PC-9 (cell line): Measurements from ENCODE around the gene THBS3. TPM values are rescaled to one million over a fixed set of nuclear protein-coding genes. Genes with fewer than 3 reads are reported as not detected.

ENCODE experiments used
- BruUV-seq: library from RNA; stranded (reverse); fragments of 400-500 nt; replicated peaks from 2 replicates; lab custom pipeline; 2021; lab: Mats Ljungman, UMichigan
- CTCF ChIA-PET: fragments of 300-600 bp; sonication (Branson Sonifier 250); formaldehyde crosslinking; loops from one replicate; lab custom pipeline; 2022; ENCODE audit warnings: antibody characterized with exemption; lab: Charles Lee
- POLR2A ChIA-PET: fragments of 300-600 bp; sonication (Branson Sonifier 250); formaldehyde crosslinking; loops from one replicate; lab custom pipeline; 2022; ENCODE audit warnings: antibody characterized with exemption; ENCODE audit not compliant: unreplicated experiment; lab: Charles Lee
- DNase-seq, 2 experiments: peaks; one replicate each; pipeline versions ENCODE4 v3.0.0 to v3.0.0-alpha.2; 2015 to 2022; ENCODE audit warnings: mixed read lengths in 1 of 2
- H2AFZ ChIP-seq: fragments of 200-600 bp; sonication (generic); 2 replicates; pipeline ENCODE4 v1.8.1; 2017; ENCODE audit warnings: antibody characterized with exemption
- H3F3A ChIP-seq: fragments of 200-600 bp; sonication (generic); 2 replicates; pipeline ENCODE4 v1.8.1; 2017; ENCODE audit warnings: antibody characterized with exemption, mild to moderate bottlenecking, low read depth; ENCODE audit not compliant: insufficient read depth
- H3K27ac ChIP-seq: fragments of 200-600 bp; sonication (generic); 2 replicates; pipeline ENCODE4 v1.6.1; 2016; ENCODE audit warnings: mixed run types
- H3K27me3 ChIP-seq: fragments of 200-600 bp; sonication (generic); 2 replicates; pipeline ENCODE4 v1.6.1; 2016; ENCODE audit warnings: low read depth, mixed run types; ENCODE audit not compliant: insufficient read depth
- H3K36me3 ChIP-seq: fragments of 200-600 bp; sonication (generic); 2 replicates; pipeline ENCODE4 v1.6.1; 2016; ENCODE audit warnings: low read depth, mixed run types
- H3K4me1 ChIP-seq: fragments of 200-600 bp; sonication (generic); replicated peaks from 2 replicates; pipeline ENCODE4 v1.6.1; 2016; ENCODE audit warnings: mixed run types; ENCODE audit not compliant: insufficient read depth
- H3K4me2 ChIP-seq: fragments of 200-600 bp; sonication (generic); 2 replicates; pipeline ENCODE4 v1.6.1; 2017; ENCODE audit warnings: mixed run types
- H3K4me3 ChIP-seq: fragments of 200-600 bp; sonication (generic); 2 replicates; pipeline ENCODE4 v1.6.1; 2016; ENCODE audit warnings: mixed run types
- H3K79me2 ChIP-seq: fragments of 200-600 bp; sonication (generic); 2 replicates; pipeline ENCODE4 v1.6.1; 2017; ENCODE audit warnings: low read depth, mixed run types
- H3K9me2 ChIP-seq: fragments of 200-600 bp; sonication (generic); 2 replicates; pipeline ENCODE4 v1.8.1; 2017; ENCODE audit warnings: mild to moderate bottlenecking; ENCODE audit not compliant: insufficient read depth
- H3K9me3 ChIP-seq: fragments of 200-600 bp; sonication (generic); 2 replicates; pipeline ENCODE4 v1.8.1; 2016; ENCODE audit warnings: low read depth; ENCODE audit not compliant: insufficient read depth
- H4K20me1 ChIP-seq: fragments of 200-600 bp; sonication (generic); 2 replicates; pipeline ENCODE4 v1.8.1; 2017; ENCODE audit not compliant: insufficient read depth
- EZH2 ChIP-seq: fragments of 200-600 bp; sonication (generic); IDR thresholded peaks from 2 replicates; pipeline ENCODE4 v1.8.0; 2017; ENCODE audit warnings: antibody characterized with exemption, low read depth
- intact Hi-C: fragments of 100-400 bp; cut with micrococcal nuclease; formaldehyde crosslinking; loops from one replicate; pipeline ENCODE4 v1.10.0; 2022; ENCODE audit not compliant: unreplicated experiment
- total RNA-seq: library from RNA; stranded (reverse); gene quantifications from 2 replicates; pipeline ENCODE4 v1.2.3, GENCODE V29; 2021
- TF ChIP-seq, protein P1 (sequence below): fragments of 200-600 bp; sonication (generic); conservative IDR thresholded peaks from 2 replicates; pipeline ENCODE4 v1.6.1; 2017; ENCODE audit warnings: mixed run types, antibody characterized with exemption, mild to moderate bottlenecking, moderate library complexity

THBS3 gene
- total RNA-seq, 1 experiment from 2014 or later, result 45.4 TPM

DNA sequence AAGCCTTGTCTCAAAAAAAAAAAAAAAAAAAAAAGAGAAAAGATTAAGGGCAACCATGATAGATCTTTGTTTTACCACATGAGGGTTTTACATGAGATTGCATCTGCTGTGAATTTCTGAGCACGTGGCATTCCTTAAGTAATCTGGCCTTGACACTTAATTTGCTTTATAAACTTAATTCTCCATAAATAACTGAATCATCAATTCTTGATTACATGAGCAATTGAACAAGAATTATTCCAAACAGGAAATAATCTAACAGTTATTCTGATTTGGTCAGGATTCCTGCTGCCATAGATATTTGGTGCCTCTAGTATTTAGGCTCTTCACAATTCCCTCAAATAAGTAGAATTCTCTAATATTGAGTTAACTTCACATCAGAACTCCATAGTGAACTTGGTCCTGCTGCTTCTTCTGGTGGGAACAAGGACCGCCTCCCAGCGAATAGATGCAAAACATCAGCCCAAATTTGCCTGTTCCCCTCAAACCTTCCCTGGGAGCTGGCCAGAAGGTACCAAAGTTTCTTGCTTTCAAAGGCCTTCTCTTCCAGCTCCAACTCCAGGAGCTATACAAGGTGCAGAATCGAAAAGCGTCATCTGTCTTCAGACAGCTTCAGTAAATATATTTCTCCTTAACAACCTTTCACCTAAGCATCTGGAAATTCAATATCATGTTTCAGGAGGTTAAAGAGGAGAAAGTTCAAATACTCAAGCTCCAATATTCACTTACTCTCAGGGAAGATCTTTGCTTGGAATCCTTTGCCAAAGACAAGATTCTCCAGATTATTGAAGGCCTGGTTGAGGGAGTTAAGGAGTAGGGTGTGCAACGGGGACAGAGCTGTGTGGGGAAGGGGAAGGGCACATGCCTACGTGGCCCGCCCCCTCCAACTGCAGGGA lies 35.6 kb downstream of the THBS3 start:
- BruUV-seq, result no TSS peak
- intact Hi-C loops, result loop anchor here (2.0 kb wide), 2 partner anchors 43 to 151 kb away; no protein-coding TSS in a partner anchor
- Histone ChIP-seq H3K9me3 (no peaks in the 10 kb centered on the region), H3K27ac (peak overlapping the region; percentile 59), H4K20me1 (0 out of 2 replicates have a peak, but pooled peaks cover 5% of the 10 kb centered on the region), H3K36me3 (no peaks in the 10 kb centered on the region; the same call in 1 of the 2 replicates), H3K9me2 (no peaks in the 10 kb centered on the region), H3K4me3 (peak overlapping the region; percentile 89), H3F3A (peaks cover 31% of the 10 kb centered on the region; the same call in 1 of the 2 replicates), H3K4me2 (peak overlapping the region; percentile 96), H3K79me2 (peaks cover 17% of the 10 kb centered on the region), H2AFZ (peak overlapping the region; percentile 94), H3K27me3 (no peaks in the 10 kb centered on the region), H3K4me1 (peaks cover 26% of the 10 kb centered on the region)
- ChIA-PET CTCF (interaction anchor here (0.7 to 2.0 kb wide), 4 partner anchors 22 to 86 kb away, joined by 5 to 15 read pairs (median 8); no protein-coding TSS in a partner anchor), POLR2A (interaction anchor here (0.6 to 1.1 kb wide), 3 partner anchors 21 to 36 kb away, joined by 3 to 5 read pairs (median 4); partner anchors contain the start of gene THBS3)
- TF ChIP-seq, protein P1, sequence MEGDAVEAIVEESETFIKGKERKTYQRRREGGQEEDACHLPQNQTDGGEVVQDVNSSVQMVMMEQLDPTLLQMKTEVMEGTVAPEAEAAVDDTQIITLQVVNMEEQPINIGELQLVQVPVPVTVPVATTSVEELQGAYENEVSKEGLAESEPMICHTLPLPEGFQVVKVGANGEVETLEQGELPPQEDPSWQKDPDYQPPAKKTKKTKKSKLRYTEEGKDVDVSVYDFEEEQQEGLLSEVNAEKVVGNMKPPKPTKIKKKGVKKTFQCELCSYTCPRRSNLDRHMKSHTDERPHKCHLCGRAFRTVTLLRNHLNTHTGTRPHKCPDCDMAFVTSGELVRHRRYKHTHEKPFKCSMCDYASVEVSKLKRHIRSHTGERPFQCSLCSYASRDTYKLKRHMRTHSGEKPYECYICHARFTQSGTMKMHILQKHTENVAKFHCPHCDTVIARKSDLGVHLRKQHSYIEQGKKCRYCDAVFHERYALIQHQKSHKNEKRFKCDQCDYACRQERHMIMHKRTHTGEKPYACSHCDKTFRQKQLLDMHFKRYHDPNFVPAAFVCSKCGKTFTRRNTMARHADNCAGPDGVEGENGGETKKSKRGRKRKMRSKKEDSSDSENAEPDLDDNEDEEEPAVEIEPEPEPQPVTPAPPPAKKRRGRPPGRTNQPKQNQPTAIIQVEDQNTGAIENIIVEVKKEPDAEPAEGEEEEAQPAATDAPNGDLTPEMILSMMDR, result no peak
- no peak for TF ChIP-seq EZH2
- no peak for DNase-seq

DNA sequence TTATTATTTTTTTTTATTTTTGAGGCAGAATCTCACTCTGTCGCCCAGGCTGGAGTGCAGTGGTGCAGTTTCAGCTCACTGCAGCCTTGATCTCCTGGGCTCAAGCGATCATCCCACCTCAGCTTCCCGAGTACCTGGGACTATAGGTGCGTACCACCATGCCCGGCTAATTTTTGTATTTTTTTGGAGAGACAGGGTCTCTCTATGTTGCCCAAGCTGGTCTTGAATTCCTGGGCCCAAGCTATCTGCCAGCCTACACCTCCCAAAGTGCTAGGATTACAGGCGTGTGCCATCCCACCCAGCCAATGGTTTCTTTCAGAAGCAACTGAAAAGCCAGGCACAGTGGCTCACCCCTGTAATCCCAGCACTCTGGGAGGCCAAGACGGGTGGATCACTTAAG lies 36.9 kb downstream of the THBS3 start:
- intact Hi-C loops, result no loop called here

More for the DNA sequence above, 36.9 kb downstream of the THBS3 start:
- Histone ChIP-seq H2AFZ (no peak overlapping the region), H3K4me3 (no peak overlapping the region), H3K9me2 (no peaks in the 10 kb centered on the region), H3K27ac (no peak overlapping the region), H3K79me2 (peaks cover 17% of the 10 kb centered on the region), H3K4me1 (peaks cover 21% of the 10 kb centered on the region), H3F3A (peaks cover 18% of the 10 kb centered on the region; the same call in 1 of the 2 replicates), H3K36me3 (no peaks in the 10 kb centered on the region; the same call in 1 of the 2 replicates), H3K27me3 (no peaks in the 10 kb centered on the region), H3K4me2 (no peak overlapping the region), H4K20me1 (0 out of 2 replicates have a peak, but pooled peaks cover 5% of the 10 kb centered on the region), H3K9me3 (no peaks in the 10 kb centered on the region)
- no peak for TF ChIP-seq EZH2
- TF ChIP-seq, protein P1, result no peak
- no peak for DNase-seq
- ChIA-PET POLR2A (no interaction called here), CTCF (interaction anchor here (0.7 kb wide), 1 partner anchor 81 kb away, joined by 5 read pairs; no protein-coding TSS in a partner anchor)
- no TSS peak for BruUV-seq
